Middle frontal gyrus (tissue), 1 donor: ENCODE results near the gene CCP110.
A peak's percentile ranks its signal among the peaks of the same experiment; 100 is the strongest.

Experiments used
- DNase-seq: peaks from one replicate; pipeline ENCODE4 v3.0.0-alpha.2; 2015; ENCODE audit warnings: low spot score; ENCODE audit errors: extremely low spot score

The CCP110 gene

DNA sequence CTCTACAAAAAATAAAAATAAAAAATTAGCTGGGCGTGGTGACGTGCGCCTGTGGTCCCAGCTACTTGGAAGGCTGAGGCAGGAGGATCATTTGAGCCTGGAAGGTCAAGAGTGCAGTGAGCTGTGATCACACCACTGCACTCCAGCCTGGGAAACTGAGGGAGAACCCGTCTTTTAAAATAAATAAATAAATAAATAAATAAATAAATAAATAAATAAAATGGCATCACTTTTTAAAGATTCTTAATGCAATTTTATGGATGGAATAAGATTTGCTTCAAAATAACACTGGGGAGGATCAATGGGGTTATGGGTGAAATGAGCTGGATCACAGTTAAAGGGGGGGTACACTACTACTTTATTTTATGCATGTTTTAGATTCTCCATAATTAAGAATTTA is 16.8 kb upstream of the CCP110 start:
- DNase-seq: no peak

DNA sequence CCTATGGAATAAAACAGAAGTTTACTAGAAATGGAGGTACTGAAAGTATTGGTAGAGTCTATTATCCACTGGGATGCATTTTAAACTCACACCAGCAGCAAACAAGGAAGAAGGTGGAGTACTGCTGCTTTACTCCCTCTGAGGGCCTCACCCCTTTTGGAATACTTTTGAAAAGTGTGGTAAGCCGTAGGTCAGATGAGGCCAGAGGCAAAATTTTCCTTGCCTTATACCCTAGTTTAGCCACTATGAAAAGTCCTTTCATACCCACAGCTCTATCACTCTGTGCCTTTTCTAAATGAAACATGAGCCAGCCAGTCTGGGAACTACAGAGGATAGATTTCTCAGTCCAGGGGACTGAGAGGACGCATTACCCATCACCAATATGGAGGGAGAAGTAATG is 15.9 kb upstream of the CCP110 start:
- no peak for DNase-seq

- no peak for DNase-seq
These were observed 11.4 kb upstream of the CCP110 start for GRCh38 chr16:19512297-19512696.

- no peak for DNase-seq
These were observed 10.2 kb upstream of the CCP110 start for GRCh38 chr16:19513377-19514053.

GRCh38 chr16:19515757-19516156 is 8.0 kb upstream of the CCP110 start:
- no peak for DNase-seq

- no peak for DNase-seq
These were observed 6.2 kb upstream of the CCP110 start for GRCh38 chr16:19517424-19518089.

DNA sequence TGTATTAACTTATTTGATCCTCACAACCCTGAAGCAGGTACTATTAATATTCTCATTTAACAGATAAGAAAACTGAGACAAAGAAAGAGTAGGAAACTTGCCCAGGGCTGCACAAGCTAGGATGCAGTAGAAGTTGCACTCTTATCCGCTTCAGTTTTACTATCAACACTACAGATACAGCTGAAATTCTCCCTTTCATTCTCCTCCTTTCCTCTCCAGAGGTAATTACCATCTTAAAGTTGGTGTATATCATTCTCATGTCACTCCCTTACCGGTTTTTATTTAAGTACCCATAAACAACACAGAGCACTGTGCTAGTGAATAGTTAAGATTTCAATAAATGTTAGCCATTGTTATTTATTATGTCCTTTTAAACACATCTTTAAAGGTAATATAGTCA is 5.4 kb upstream of the CCP110 start:
- DNase-seq: no peak

DNA sequence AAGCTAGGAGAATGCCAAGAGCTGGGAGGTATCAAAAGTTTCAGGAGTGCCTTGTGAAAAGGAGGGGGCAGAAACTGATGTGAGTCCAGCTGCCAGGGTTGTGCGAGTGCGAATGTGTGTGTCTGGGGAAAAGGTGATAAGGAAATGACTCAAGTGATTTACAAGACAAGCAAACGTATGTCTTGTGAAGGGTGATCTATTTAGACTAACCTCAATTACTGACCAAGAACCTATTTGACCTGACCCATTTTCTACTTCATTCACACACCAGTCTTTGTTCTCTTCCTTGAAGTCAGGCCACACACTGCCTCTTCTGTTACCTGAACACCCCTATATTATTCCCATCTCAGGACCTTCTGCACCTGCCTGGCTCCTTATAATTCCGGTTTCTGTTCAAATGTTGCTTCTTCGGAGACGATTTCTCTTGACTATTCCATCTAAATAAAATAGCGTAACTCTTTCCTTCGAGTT is 2.8 kb upstream of the CCP110 start:
- no peak for DNase-seq

DNA sequence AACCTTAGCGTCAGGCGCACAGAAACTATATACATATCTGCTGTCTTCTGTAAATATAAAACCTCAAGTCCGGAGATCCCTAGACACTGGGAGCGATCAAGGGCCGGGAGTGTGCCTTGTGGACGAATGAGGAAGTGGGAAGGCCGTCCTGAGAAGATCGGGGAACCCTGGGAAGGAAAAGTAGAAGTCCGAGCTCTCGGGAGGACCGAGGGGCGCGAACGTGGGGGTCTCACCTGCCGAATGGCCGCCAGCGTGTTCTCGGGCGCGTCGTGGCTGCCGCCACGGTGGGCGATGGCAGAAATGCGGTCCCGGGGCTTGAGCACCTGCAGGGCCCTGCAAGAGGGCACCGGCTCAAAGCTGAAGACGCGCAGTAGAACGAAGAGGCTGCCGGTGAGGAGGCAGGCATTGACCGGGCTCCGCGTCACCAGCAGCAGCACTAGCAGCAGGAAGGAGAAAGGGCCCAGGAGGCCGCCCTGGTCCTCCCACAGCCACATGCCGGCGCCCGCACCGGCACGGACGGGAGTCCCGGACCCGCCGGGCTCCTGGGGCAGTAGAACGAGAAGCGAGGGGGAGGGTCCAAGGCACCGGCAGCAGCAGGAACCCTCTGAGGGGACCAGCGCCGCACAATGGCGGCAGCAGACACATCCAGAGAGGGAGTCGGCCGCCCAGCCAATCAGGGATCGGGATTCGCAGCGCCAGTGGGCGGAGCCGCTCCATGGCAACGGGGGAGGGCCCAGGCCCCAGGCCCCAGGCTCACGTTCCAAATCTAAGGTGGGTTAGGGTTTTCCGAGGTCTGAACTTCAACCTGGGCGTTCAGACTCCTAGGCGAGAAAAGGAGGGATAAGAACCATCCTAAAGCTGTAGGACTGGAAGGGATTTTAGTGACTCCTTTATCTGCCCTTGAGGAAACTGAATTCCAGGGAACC is 2.0 kb upstream of the CCP110 start, which contains the start of gene GDE1:
Gene GDE1, minus strand, starts transcription at position 628 of the 926 bp plus-strand sequence. Its CDS starts 134 bp downstream, at position 494.
- DNase-seq: peak; percentile 93

DNA sequence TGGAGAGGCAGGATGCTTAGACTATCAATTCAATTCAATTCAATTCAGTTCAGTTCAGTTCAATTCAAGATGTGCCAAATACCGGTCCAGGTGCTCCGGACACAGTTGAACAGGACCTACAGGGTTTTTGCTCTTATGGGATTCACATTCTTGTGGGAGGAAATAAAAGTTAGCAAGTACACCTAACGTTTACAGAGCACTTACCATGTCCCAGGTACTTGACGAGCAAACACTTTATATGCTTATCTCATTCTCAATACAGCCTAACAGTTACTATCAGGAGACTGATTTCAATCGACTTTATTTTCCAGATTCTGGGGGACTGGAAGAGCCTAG is 1.4 kb upstream of the CCP110 start:
- no peak for DNase-seq

GRCh38 chr16:19522760-19523159 is 982 bp upstream of the CCP110 start:
- DNase-seq: no peak

DNA sequence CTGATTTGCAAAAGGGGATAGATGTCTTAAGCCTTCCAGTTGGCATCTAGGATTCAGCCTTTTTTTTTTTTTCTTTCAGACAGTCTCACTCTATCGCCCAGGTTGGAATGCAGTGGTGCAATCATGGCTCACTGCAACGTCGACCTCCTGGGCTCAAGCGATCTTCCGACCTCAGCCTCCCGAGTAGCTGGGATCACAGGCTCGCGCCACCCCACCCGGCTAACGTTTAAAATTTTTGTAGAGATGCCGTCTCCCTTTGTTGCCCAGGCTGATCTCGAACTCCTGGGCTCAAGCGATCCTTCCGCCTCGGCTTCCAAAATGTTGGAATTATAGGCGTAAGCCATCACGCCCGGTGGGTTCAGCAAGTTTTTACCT is 571 bp upstream of the CCP110 start:
- no peak for DNase-seq

DNA sequence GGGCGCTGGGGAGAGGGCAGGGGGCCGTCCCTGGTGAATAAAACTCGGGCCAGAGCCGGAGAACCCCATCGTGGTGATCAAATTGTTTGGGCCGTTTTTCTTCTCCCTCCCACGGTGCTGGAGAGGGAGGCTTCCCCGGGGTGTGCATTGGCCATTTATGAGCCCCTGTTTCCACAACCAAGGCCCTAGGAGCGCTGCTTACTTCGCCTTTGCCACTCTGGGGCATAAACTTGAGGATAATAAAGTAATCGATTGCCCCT is 544 bp downstream of the CCP110 start:
- no peak for DNase-seq

DNA sequence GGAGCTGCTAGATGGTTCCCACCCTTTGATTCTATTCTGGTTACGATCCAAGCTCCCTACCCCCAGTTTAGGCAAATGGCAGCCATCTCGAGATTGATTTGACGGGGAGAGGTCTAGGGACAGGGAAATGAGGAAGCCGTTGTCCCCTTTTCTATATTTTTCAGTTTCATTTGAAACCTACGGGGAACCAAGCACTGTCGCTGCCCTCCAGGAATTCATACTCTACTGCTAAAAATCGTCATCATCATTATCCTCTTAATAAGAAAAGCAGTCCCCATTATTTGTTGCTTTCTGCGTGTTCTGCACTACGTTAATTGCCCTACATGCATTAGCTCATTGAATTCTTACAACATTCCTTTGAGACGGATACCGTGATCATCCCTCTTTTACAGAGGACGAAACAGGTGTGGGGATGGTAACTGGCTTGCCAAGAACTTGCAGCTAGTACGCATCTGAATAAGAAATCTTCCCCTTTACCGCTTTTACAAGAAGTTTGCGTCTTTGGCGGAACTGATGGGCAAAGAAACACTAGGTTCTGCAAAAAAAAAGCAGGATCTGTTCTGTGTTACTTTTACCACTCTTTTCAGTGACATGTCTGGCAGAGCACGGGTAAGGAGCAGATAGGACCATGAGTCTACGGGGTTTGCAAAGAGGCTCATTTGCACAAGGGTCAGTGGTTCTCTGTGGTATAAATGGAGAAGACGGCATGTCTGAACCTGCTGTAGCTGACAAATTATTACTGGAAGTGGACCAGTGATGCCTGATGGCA is 1.1 kb downstream of the CCP110 start:
- no peak for DNase-seq

GRCh38 chr16:19525385-19525723 is 1.6 kb downstream of the CCP110 start:
- DNase-seq: no peak

DNA sequence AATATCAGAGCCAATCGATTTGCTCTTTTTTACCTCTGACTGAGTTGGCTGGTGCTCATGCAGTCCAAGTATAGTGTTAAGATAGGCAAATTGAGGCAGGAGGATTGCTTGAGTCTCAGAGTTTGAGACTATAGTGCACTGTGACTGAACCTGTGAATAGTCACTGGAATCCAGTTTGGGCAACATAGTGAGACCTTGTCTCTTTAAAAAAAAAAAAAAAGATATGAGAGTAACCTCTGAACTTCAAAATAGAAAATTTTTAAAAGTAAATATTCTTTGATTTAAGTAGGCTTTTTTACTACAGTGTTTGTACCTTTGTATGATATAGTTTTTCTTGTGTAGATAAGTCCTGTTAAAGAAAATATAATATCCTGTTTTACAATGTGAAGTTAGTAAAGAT is 3.4 kb downstream of the CCP110 start:
- no peak for DNase-seq

GRCh38 chr16:19528666-19529065 is 4.9 kb downstream of the CCP110 start:
- DNase-seq: no peak

DNA sequence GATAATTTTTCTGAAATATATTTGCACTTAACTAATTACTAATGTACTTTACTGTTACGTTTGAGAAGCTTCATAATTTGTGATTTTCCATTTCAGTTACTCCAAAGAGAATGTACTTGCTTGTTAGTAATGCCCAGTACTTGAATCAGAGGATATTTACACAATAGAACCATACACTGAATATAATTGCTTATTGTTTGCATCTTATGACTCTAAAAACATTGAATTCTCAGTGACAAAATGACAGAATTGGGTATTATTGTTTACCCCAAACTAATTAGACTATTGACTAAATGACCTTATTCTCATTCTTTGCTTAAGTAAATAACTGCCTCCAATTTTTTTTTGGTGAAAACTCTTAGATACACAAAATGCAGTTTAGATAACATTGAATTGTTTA is 8.9 kb downstream of the CCP110 start:
- DNase-seq: peak; percentile 68

GRCh38 chr16:19540241-19540970 is 16.7 kb downstream of the CCP110 start:
- no peak for DNase-seq

DNA sequence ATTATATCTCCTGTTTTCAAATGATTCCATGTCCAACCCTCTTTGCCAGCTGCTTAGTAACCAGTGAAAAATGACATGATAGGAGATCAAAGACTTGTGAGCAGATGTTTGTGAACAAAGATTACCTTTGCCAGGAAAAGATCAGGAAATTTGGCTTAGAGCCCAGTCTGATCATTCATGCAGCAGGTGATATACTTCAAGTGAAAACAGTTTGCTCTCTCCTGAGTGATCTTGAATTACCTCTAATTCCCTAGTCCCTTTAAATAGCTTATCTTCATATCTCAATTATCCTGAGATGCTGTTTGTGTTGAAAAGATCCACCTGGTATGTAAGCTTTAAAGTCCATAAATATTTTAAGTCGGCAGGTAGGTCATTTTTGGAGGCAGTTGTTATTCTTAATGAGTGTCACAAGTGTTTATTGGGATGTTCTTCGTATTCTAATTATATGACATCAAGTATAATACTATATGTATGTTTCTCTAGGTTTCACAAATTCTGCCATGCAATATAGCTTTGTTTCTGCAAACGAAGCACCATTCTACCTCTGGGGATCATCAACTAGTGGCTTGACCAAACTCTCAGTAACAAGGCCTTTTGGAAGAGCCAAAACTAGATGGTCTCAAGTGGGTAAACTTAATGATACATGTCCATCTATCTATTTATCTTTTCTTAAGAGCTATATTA is 18.5 kb downstream of the CCP110 start:
- no peak for DNase-seq
